ENCODE results near the gene RBM33. TPM values are rescaled to one million over a fixed set of nuclear protein-coding genes. Genes with fewer than 3 reads are reported as not detected.

Gene RBM33
- total and polyA plus RNA-seq, 2 of the 4 experiments (the other 2 are of a cell fraction) = 7.3 to 10.8 TPM

DNA sequence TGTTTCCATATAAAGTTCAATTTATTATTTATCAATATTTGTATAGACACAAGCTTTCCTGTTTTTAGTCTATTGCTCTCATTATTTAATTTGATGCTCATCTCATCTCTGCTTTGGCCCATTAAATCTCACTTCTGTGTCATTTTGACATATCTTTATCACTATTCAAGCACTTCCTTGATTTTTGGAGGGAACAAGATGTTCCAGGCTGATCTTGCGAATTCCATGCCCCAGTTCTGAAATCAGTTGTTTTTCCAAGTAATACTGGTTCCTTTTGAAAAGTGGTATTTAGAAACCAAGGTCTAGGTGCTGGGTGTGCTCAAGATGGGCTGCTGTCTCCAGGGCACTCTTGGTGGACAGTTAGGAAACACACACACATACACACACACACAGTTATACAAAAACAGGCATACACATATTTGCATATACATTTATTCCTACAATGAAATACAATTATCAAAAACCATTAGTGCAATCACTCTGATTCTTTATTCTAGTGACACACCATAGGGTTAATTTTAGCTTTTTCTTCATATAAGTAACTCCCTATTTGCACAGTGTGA, 4.4 kb upstream of the RBM33 start:
- no peak overlapping the region for H2AFZ ChIP-seq (replicated peaks; ENCODE audit: low read length, poor library complexity)
- H4K5ac ChIP-seq (ENCODE audit: low read depth, low read length) = no peak overlapping the region
- H3K14ac ChIP-seq (replicated peaks; ENCODE audit: low read depth, low read length) = no peak overlapping the region
- H4K8ac ChIP-seq (ENCODE audit: low read depth in 2 of 2, low read length in 2 of 2) = no peak overlapping the region
- H4K20me1 ChIP-seq (ENCODE audit: insufficient read depth, low read length) = no peaks in the 10 kb centered on the region
- H3K23ac ChIP-seq (ENCODE audit: low read depth, low read length) = no peak overlapping the region
- no peak for DNase-seq
- H3K27me3 ChIP-seq (ENCODE audit: control insufficient read depth, insufficient read depth, low read length) = no peaks in the 10 kb centered on the region
- no peak overlapping the region for H2BK15ac ChIP-seq (ENCODE audit: low read depth, low read length)
- no peak overlapping the region for H3K27ac ChIP-seq (ENCODE audit: insufficient read depth, low read length)
- H3K56ac ChIP-seq (ENCODE audit: extremely low read depth, insufficient read depth, low read length) = no peak overlapping the region
- H4K91ac ChIP-seq (ENCODE audit: insufficient read depth, low read depth, low read length) = no peak overlapping the region
- H2BK5ac ChIP-seq (ENCODE audit: low read depth, low read length, poor library complexity, severe bottlenecking) = no peak overlapping the region
- H3K4me1 ChIP-seq (ENCODE audit: control insufficient read depth, insufficient read depth, low read length) = no peaks in the 10 kb centered on the region
- no TSS peak for BruUV-seq (replicated peaks)
- H3K9ac ChIP-seq (ENCODE audit: low read depth, low read length) = no peak overlapping the region
- in situ Hi-C loops (cut with MboI; ENCODE audit: low sequenced_read_pairs) (no loop called here), intact Hi-C loops (cut with micrococcal nuclease) (loop anchor here (5.0 kb wide), 1 partner anchor 43 kb away; no protein-coding TSS in a partner anchor), dilution Hi-C loops (cut with HindIII; ENCODE audit: low sequenced_read_pairs, unreplicated experiment) (no loop called here)
- H2BK120ac ChIP-seq (ENCODE audit: low read depth, low read length) = no peak overlapping the region
- no CpG with 5 or more reads among the region's 1 CpG for WGBS, 2 experiments (ENCODE audit: extremely low coverage in 2 of 2, insufficient read length in 1 of 2)
- no peak overlapping the region for H2AK5ac ChIP-seq (ENCODE audit: low read depth, low read length)
- H2AK9ac ChIP-seq (replicated peaks; ENCODE audit: low read depth, low read length, poor library complexity) = no peak overlapping the region
- H3K4ac ChIP-seq (ENCODE audit: low read depth, low read length) = no peak overlapping the region
- ChIA-PET CTCF (no interaction called here), POLR2A (ENCODE audit: unreplicated experiment) (no interaction called here)
- no peak overlapping the region for H3K18ac ChIP-seq (ENCODE audit: low read depth, low read length)
- no peak overlapping the region for H2BK20ac ChIP-seq (ENCODE audit: low read depth, low read length)
- ATAC-seq (ENCODE audit: low read depth) = no peak
- H3K4me3 ChIP-seq (ENCODE audit: insufficient read depth, low read depth, low read length) = no peak overlapping the region
- peaks cover 14% of the 10 kb centered on the region for H3K9me3 ChIP-seq (ENCODE audit: control insufficient read depth, insufficient read depth, low read length)
- peaks cover 9 to 10% of the 10 kb centered on the region in 2 experiments; a peak in 3 of 4 replicates for H3K79me1 ChIP-seq (ENCODE audit: low read depth in 1 of 2, low read length in 2 of 2)
- no peak for TF ChIP-seq RFX5 (IDR thresholded peaks at IDR 0.05; ENCODE audit: low read depth, low read length)
- TF ChIP-seq, protein P1, sequence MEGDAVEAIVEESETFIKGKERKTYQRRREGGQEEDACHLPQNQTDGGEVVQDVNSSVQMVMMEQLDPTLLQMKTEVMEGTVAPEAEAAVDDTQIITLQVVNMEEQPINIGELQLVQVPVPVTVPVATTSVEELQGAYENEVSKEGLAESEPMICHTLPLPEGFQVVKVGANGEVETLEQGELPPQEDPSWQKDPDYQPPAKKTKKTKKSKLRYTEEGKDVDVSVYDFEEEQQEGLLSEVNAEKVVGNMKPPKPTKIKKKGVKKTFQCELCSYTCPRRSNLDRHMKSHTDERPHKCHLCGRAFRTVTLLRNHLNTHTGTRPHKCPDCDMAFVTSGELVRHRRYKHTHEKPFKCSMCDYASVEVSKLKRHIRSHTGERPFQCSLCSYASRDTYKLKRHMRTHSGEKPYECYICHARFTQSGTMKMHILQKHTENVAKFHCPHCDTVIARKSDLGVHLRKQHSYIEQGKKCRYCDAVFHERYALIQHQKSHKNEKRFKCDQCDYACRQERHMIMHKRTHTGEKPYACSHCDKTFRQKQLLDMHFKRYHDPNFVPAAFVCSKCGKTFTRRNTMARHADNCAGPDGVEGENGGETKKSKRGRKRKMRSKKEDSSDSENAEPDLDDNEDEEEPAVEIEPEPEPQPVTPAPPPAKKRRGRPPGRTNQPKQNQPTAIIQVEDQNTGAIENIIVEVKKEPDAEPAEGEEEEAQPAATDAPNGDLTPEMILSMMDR (conservative IDR thresholded peaks at IDR 0.05; ENCODE audit: low read depth, low read length) = no peak
- TF ChIP-seq RCOR1 (IDR thresholded peaks at IDR 0.05; ENCODE audit: insufficient replicate concordance, low read length) = no peak
- TF ChIP-seq MAFK (IDR thresholded peaks at IDR 0.05; ENCODE audit: low read depth, low read length) = no peak
- TF ChIP-seq NFE2L2 (IDR thresholded peaks at IDR 0.05; ENCODE audit: low read depth, low read length) = no peak
- TF ChIP-seq POLR2A (IDR thresholded peaks at IDR 0.05; ENCODE audit: low read depth, low read length) = no peak
- no peak for TF ChIP-seq SMC3 (IDR thresholded peaks at IDR 0.05; ENCODE audit: low read depth, low read length)
- TF ChIP-seq CHD1 (IDR thresholded peaks at IDR 0.05; ENCODE audit: low read depth, low read length) = no peak
- no peak for TF ChIP-seq RAD21 (IDR thresholded peaks at IDR 0.05; ENCODE audit: low read length)
- TF ChIP-seq FOS (IDR thresholded peaks at IDR 0.05; ENCODE audit: low read depth, low read length) = no peak
- no peak for TF ChIP-seq CEBPB (IDR thresholded peaks at IDR 0.05; ENCODE audit: low read depth, low read length)
- TF ChIP-seq, protein P2, sequence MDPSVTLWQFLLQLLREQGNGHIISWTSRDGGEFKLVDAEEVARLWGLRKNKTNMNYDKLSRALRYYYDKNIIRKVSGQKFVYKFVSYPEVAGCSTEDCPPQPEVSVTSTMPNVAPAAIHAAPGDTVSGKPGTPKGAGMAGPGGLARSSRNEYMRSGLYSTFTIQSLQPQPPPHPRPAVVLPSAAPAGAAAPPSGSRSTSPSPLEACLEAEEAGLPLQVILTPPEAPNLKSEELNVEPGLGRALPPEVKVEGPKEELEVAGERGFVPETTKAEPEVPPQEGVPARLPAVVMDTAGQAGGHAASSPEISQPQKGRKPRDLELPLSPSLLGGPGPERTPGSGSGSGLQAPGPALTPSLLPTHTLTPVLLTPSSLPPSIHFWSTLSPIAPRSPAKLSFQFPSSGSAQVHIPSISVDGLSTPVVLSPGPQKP (IDR thresholded peaks at IDR 0.05; ENCODE audit: borderline replicate concordance, low read depth, low read length) = no peak
- TF ChIP-seq MAZ (IDR thresholded peaks at IDR 0.05; ENCODE audit: borderline replicate concordance, low read depth, low read length) = no peak
- TF ChIP-seq MXI1 (IDR thresholded peaks at IDR 0.05; ENCODE audit: borderline replicate concordance, low read depth, low read length) = no peak
- TF ChIP-seq, protein P3, sequence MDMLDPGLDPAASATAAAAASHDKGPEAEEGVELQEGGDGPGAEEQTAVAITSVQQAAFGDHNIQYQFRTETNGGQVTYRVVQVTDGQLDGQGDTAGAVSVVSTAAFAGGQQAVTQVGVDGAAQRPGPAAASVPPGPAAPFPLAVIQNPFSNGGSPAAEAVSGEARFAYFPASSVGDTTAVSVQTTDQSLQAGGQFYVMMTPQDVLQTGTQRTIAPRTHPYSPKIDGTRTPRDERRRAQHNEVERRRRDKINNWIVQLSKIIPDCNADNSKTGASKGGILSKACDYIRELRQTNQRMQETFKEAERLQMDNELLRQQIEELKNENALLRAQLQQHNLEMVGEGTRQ (IDR thresholded peaks at IDR 0.05; ENCODE audit: low read depth, low read length) = no peak
- no peak for TF ChIP-seq BHLHE40 (IDR thresholded peaks at IDR 0.05; ENCODE audit: low read depth, low read length)
- H3K4me2 ChIP-seq (ENCODE audit: low read depth, low read length) = no peak overlapping the region
- peaks cover 2% of the 10 kb centered on the region; the same call in 1 of the 2 replicates for H3K36me3 ChIP-seq (ENCODE audit: control insufficient read depth, insufficient read depth, low read length)
- H3K9me1 ChIP-seq (ENCODE audit: insufficient read depth, low read length) = no peaks in the 10 kb centered on the region; the same call in 1 of the 2 replicates
